ENCODE measurements around the gene RARS2. TPM values are rescaled to one million over a fixed set of nuclear protein-coding genes. Genes with fewer than 3 reads are reported as not detected.

Gene RARS2
- total and polyA plus RNA-seq, 2 of the 8 experiments (the other 6 are each of a cell fraction or from before 2014, with no cell fraction given): 10.2 to 40.5 TPM

DNA sequence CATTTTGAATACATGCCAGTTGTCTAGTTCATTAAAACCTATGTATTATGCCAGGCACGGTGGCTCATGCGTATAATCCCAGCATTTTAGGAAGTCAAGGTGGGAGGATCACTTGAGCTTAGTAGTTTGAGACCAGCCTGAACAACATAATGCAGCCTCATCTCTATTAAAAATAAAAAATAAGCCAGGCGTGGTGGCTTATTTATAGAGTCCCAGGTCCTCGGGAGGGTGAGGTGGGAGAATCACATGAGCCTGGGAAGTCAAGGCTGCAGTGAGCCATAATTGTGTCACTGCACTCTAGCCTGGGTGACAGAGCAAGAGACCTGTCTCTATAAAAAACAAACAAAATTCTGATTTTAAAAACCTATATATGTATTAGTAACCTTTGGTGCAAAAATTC is 27.6 kb upstream of the RARS2 start (continued):
- TF ChIP-seq CHD7 (IDR thresholded peaks at IDR 0.05; ENCODE audit: insufficient replicate concordance, low read length): no peak
- no peak for TF ChIP-seq TEAD4 (IDR thresholded peaks at IDR 0.05; ENCODE audit: low read depth, low read length)
- TF ChIP-seq, protein P1, sequence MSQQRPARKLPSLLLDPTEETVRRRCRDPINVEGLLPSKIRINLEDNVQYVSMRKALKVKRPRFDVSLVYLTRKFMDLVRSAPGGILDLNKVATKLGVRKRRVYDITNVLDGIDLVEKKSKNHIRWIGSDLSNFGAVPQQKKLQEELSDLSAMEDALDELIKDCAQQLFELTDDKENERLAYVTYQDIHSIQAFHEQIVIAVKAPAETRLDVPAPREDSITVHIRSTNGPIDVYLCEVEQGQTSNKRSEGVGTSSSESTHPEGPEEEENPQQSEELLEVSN (IDR thresholded peaks at IDR 0.05): no peak
- TF ChIP-seq POU5F1 (IDR thresholded peaks at IDR 0.05; ENCODE audit: low read depth, low read length): no peak
- no peak for TF ChIP-seq CREB1 (IDR thresholded peaks at IDR 0.05)
- no peak for TF ChIP-seq MAX (IDR thresholded peaks at IDR 0.05)
- no peak for TF ChIP-seq NANOG (IDR thresholded peaks at IDR 0.05; ENCODE audit: insufficient read depth, low read depth, low read length, poor library complexity, severe bottlenecking)
- TF ChIP-seq TCF12 (IDR thresholded peaks at IDR 0.05; ENCODE audit: low read depth, low read length): no peak
- no peak for TF ChIP-seq RNF2 (IDR thresholded peaks at IDR 0.05; ENCODE audit: borderline replicate concordance, low read depth, low read length, missing control alignments, poor library complexity, severe bottlenecking)
- no peak for TF ChIP-seq TAF1 (IDR thresholded peaks at IDR 0.05; ENCODE audit: low read depth, low read length)
- TF ChIP-seq JUN (IDR thresholded peaks at IDR 0.05; ENCODE audit: low read depth, low read length): no peak

Data from H1 (cell line).